Spleen (tissue), 11 donors: ENCODE measurements around the gene NLGN1. TPM values are rescaled to one million over a fixed set of nuclear protein-coding genes. Genes with fewer than 3 reads are reported as not detected.

Source experiments
- DNase-seq: peaks from one replicate; pipeline ENCODE4 v3.0.0-alpha.2; 2020
- H3K27ac ChIP-seq, 8 donors: fragments of 200-600 bp; sonication (generic) in 7 of 8; 1 replicate in 4 of 8; 2 replicates in 4 of 8; pipeline versions ENCODE4 v1.5.0 to v1.8.0; 2016 to 2021; ENCODE audit warnings: inconsistent platforms in 4 of 8, mild to moderate bottlenecking in 4 of 8, moderate library complexity in 1 of 8
- H3K27me3 ChIP-seq, 7 donors: fragments of 200-600 bp; sonication (generic) in 6 of 7; replicated peaks in 1 of 7; 1 replicate in 4 of 7; 2 replicates in 3 of 7; pipeline versions ENCODE4 v1.5.0 to v1.8.0; 2016 to 2021; ENCODE audit warnings: inconsistent platforms in 3 of 7, mild to moderate bottlenecking in 1 of 7
- H3K36me3 ChIP-seq, 6 donors: fragments of 200-600 bp; sonication (generic) in 5 of 6; 1 replicate in 4 of 6; 2 replicates in 2 of 6; pipeline versions ENCODE4 v1.5.0 to v1.8.0; 2016 to 2021; ENCODE audit warnings: inconsistent platforms in 2 of 6
- H3K4me1 ChIP-seq, 6 donors: fragments of 200-600 bp; sonication (generic) in 5 of 6; 1 replicate in 3 of 6; 2 replicates in 3 of 6; pipeline versions ENCODE4 v1.5.0 to v1.8.0; 2016 to 2021; ENCODE audit warnings: inconsistent platforms in 3 of 6
- H3K4me3 ChIP-seq, 8 donors: fragments of 200-600 bp; sonication (generic) in 7 of 8; 1 replicate in 4 of 8; 2 replicates in 4 of 8; pipeline versions ENCODE4 v1.5.0 to v1.8.0; 2016 to 2021; ENCODE audit warnings: inconsistent platforms in 4 of 8, mild to moderate bottlenecking in 4 of 8, moderate library complexity in 2 of 8
- H3K9me3 ChIP-seq, 8 donors: fragments of 200-600 bp; sonication (generic) in 7 of 8; 1 replicate in 4 of 8; 2 replicates in 4 of 8; pipeline versions ENCODE4 v1.5.0 to v1.8.0; 2016 to 2021; ENCODE audit warnings: inconsistent platforms in 4 of 8
- POLR2A ChIP-seq, 3 donors: fragments of 450-650 bp; IDR thresholded peaks; one replicate each; pipeline ENCODE4 v1.5.1; 2017; ENCODE audit warnings: antibody characterized with exemption in 3 of 3, mild to moderate bottlenecking in 1 of 3
- POLR2AphosphoS5 ChIP-seq, 3 donors: sonication (generic); formaldehyde crosslinking; IDR thresholded peaks; one replicate each; pipeline ENCODE4 v1.5.1; 2017; ENCODE audit warnings: antibody characterized with exemption in 3 of 3
- WGBS, 5 donors: extraction: QIAGEN DNeasy Blood & Tissue Kit in 3 of 5; methylation state at CpG; one replicate each; pipeline versions ENCODE4 v1.1.5 to v1.1.7; 2013 to 2018; 5-methylcytosine and 5-hydroxymethylcytosine counted together
- intact Hi-C: fragments of 100-400 bp; cut with DNase I; formaldehyde crosslinking; loops from one replicate; pipeline ENCODE4 v1.15.0; 2023; ENCODE audit warnings: low total_unique reads
- polyA plus RNA-seq, 3 donors: library from polyadenylated mRNA; stranded (reverse); fragments of 200-250 nt; gene quantifications; one replicate each; pipeline ENCODE4 v1.2.1, GENCODE V29; 2013
- total RNA-seq, 7 donors: library from RNA; depleted of rRNA in 3 of 7; stranded (reverse); fragments of >200 nt in 3 of 7; fragmentation: NEBNext Ultra II Directional in 4 of 7; extraction: Animal tissue kit (Norgen Biotek cat#: 25700) in 4 of 7; gene quantifications; one replicate each; pipeline versions ENCODE4 v1.1.0 to v1.2.1, GENCODE V29; 2016 to 2021
- TF ChIP-seq, protein P1 (sequence below), 11 experiments: fragments of 200-600 bp in 7 of 11; fragments of 450-650 bp in 4 of 11; sonication (generic) in 4 of 11; IDR thresholded peaks in 8 of 11; conservative IDR thresholded peaks in 3 of 11; 1 replicate in 7 of 11; 2 replicates in 4 of 11; pipeline versions ENCODE4 v1.4.0 to v1.8.0; 2016 to 2021; ENCODE audit warnings: antibody characterized with exemption in 11 of 11, inconsistent platforms in 4 of 11, mild to moderate bottlenecking in 1 of 11
- donor health status: healthy with polysubstance abuse.
- donor health status: DM: no; HTN: no; CAD: no; lungs with moderate emphysema.
- donor health status: DM: no; HTN: no; CAD: no.
- donor health status: Bipolar disorder and iron deficiency.
- donor health status: healthy.
- donor health status: DM: no; HTN: no; CAD: no.
- donor health status: DM: yes; HTN: yes; CAD: no.

Gene NLGN1
- total and polyA plus RNA-seq, 10 donors: 0.03 to 0.13 (median 0.03) TPM; not detected in 7

DNA sequence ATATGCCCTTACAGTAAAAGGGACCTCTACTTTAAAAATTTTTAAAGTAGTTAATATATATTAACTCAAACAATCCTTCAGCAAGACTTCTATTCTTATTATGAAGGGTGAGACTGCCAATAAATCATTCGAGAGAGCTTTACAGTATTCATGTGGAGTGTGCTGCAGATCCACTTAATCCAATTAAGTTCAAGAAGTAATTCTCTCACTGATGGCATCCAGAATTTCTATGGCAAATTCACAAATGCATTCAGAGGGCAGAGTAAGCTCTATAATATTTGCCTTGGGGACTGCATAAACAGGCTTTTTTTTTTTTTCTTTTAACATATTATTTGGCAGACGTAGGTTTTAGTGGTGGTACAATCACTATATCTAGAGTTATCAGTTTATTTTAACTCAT is 692.0 kb downstream of the NLGN1 start:
- WGBS, 5 donors: 63 to 83% (median 74%) methylated on average over 2 of the region's 2 CpGs
- Histone ChIP-seq H3K27ac (no peak overlapping the region), H3K27me3 (no peaks in the 10 kb centered on the region), H3K9me3 (no peaks in the 10 kb centered on the region), H3K4me3 (no peak overlapping the region), H3K36me3 (no peaks in the 10 kb centered on the region), H3K4me1 (no peaks in the 10 kb centered on the region)
- no peak for DNase-seq
- TF ChIP-seq POLR2A (IDR thresholded peaks at IDR 0.05): no peak
- intact Hi-C loops: no loop called here

DNA sequence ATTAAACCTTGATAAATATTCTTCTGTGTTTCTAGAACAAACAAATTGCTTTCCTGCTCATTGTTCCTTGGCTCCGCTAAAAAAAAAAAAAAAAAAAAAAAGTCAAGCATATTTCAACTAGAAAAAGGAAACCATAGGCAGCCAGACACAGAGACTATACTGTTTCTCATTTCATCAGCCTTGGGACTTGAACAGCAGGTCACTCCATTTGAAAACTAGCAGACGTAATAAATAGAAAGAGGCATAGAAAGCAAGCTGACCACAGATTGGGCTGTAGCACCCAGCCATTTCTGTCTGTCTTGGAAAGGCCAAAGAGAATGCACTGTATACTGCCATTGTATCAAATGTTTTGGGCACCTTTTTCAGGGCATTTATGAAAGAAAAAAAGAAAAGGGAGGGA is 697.1 kb downstream of the NLGN1 start:
- 81 to 93% (median 87%) methylated on average over 2 of the region's 2 CpGs for WGBS, 5 donors
- no peaks in the 10 kb centered on the region for H3K36me3 ChIP-seq
- TF ChIP-seq POLR2AphosphoS5 (IDR thresholded peaks at IDR 0.05): no peak
- TF ChIP-seq, protein P1, sequence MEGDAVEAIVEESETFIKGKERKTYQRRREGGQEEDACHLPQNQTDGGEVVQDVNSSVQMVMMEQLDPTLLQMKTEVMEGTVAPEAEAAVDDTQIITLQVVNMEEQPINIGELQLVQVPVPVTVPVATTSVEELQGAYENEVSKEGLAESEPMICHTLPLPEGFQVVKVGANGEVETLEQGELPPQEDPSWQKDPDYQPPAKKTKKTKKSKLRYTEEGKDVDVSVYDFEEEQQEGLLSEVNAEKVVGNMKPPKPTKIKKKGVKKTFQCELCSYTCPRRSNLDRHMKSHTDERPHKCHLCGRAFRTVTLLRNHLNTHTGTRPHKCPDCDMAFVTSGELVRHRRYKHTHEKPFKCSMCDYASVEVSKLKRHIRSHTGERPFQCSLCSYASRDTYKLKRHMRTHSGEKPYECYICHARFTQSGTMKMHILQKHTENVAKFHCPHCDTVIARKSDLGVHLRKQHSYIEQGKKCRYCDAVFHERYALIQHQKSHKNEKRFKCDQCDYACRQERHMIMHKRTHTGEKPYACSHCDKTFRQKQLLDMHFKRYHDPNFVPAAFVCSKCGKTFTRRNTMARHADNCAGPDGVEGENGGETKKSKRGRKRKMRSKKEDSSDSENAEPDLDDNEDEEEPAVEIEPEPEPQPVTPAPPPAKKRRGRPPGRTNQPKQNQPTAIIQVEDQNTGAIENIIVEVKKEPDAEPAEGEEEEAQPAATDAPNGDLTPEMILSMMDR (IDR thresholded peaks at IDR 0.05 in 8 of 11, conservative IDR thresholded peaks at IDR 0.05 in 3 of 11): no peak
- TF ChIP-seq POLR2A (IDR thresholded peaks at IDR 0.05): no peak
- no peak overlapping the region for H3K4me3 ChIP-seq
- H3K4me1 ChIP-seq: no peaks in the 10 kb centered on the region
- no peak overlapping the region for H3K27ac ChIP-seq
- DNase-seq: no peak
- intact Hi-C loops: no loop called here
- no peaks in the 10 kb centered on the region for H3K27me3 ChIP-seq
- H3K9me3 ChIP-seq: no peaks in the 10 kb centered on the region

GRCh38 chr3:174097686-174098085 is 700.1 kb downstream of the NLGN1 start:
- TF ChIP-seq, protein P1 (IDR thresholded peaks at IDR 0.05 in 8 of 11, conservative IDR thresholded peaks at IDR 0.05 in 3 of 11): no peak
- TF ChIP-seq POLR2A (IDR thresholded peaks at IDR 0.05): no peak
- WGBS, 5 donors: 78 to 88% (median 87%) methylated on average over 3 of the region's 3 CpGs
- Histone ChIP-seq H3K4me1 (no peaks in the 10 kb centered on the region), H3K9me3 (no peaks in the 10 kb centered on the region), H3K4me3 (no peak overlapping the region), H3K27ac (no peak overlapping the region), H3K36me3 (no peaks in the 10 kb centered on the region), H3K27me3 (no peaks in the 10 kb centered on the region)
- intact Hi-C loops: no loop called here
- no peak for DNase-seq

DNA sequence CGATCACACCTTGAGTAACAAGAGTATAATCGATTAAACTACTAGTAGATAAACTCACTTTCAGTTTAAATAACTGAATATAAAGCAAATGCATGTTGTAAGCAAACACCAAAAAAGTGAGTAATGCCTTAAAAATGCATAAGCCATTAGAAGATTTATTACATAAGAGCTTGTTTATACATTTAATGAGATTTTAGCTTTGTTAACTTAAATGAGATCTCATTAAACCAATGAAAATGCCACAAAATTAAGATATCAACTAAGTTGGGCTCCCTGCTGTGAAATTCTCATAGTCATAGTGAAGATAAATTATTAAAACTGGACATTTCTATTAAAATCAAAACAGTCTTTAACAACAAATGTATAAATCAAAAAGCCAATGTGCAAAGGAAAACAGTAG is 701.2 kb downstream of the NLGN1 start:
- H3K9me3 ChIP-seq: no peaks in the 10 kb centered on the region
- WGBS, 5 donors: 83 to 96% (median 89%) methylated on average over 2 of the region's 2 CpGs
- H3K4me1 ChIP-seq: no peaks in the 10 kb centered on the region
- intact Hi-C loops: no loop called here
- H3K4me3 ChIP-seq: no peak overlapping the region
- H3K27me3 ChIP-seq: no peaks in the 10 kb centered on the region
- no peak for TF ChIP-seq POLR2A (IDR thresholded peaks at IDR 0.05)
- no peak for DNase-seq
- no peaks in the 10 kb centered on the region for H3K36me3 ChIP-seq
- no peak overlapping the region for H3K27ac ChIP-seq

GRCh38 chr3:174099724-174100123 is 702.2 kb downstream of the NLGN1 start:
- whole genome bisulfite sequencing, 5 donors: 67 to 72% (median 68%) methylated on average over 5 of the region's 5 CpGs
- no peak overlapping the region for H3K4me3 ChIP-seq
- no peaks in the 10 kb centered on the region for H3K36me3 ChIP-seq
- no peaks in the 10 kb centered on the region for H3K27me3 ChIP-seq
- no peak for TF ChIP-seq POLR2AphosphoS5 (IDR thresholded peaks at IDR 0.05)
- TF ChIP-seq, protein P1 (IDR thresholded peaks at IDR 0.05 in 8 of 11, conservative IDR thresholded peaks at IDR 0.05 in 3 of 11): no peak
- DNase-seq: no peak
- intact Hi-C loops: no loop called here
- no peaks in the 10 kb centered on the region for H3K4me1 ChIP-seq
- H3K9me3 ChIP-seq: no peaks in the 10 kb centered on the region
- H3K27ac ChIP-seq: no peak overlapping the region
